ENCODE results near the gene LIME1.
"Not testable (repeated sequence)": the region's sequence is repeated elsewhere in the genome, so short reads cannot be mapped to it uniquely, and the experiment has no call there.

The LIME1 gene

GRCh38 chr20:63771046-63771707 lies 34.7 kb downstream of the LIME1 start:
- no peak for DNase-seq (ENCODE audit: low read depth in 2 of 2, low spot score in 1 of 2)

GRCh38 chr20:63772781-63773518 lies 36.5 kb downstream of the LIME1 start:
- no peak for DNase-seq (ENCODE audit: low read depth in 2 of 2, low spot score in 1 of 2)

- no peak for DNase-seq (ENCODE audit: low read depth in 2 of 2, low spot score in 1 of 2)
Observed at GRCh38 chr20:63773571-63774241, 37.2 kb downstream of the LIME1 start.

GRCh38 chr20:63774306-63774705 lies 37.8 kb downstream of the LIME1 start:
- no peak for DNase-seq (ENCODE audit: low read depth in 2 of 2, low spot score in 1 of 2)

- no peak for DNase-seq (ENCODE audit: low read depth in 2 of 2, low spot score in 1 of 2)
Observed at GRCh38 chr20:63775096-63775978, 38.9 kb downstream of the LIME1 start.

GRCh38 chr20:63776875-63777274 lies 40.4 kb downstream of the LIME1 start:
- not testable (repeated sequence) for DNase-seq (ENCODE audit: low read depth in 2 of 2, low spot score in 1 of 2)

- no peak for DNase-seq (ENCODE audit: low read depth in 2 of 2, low spot score in 1 of 2)
Observed at GRCh38 chr20:63777614-63778013, 41.1 kb downstream of the LIME1 start.

- DNase-seq (ENCODE audit: low read depth in 2 of 2, low spot score in 1 of 2) = no peak
Observed at GRCh38 chr20:63778034-63778752, 41.7 kb downstream of the LIME1 start.

- no peak for DNase-seq (ENCODE audit: low read depth in 2 of 2, low spot score in 1 of 2)
Observed at GRCh38 chr20:63778857-63779256, 42.4 kb downstream of the LIME1 start.

- DNase-seq (ENCODE audit: low read depth in 2 of 2, low spot score in 1 of 2) = no peak
Observed at GRCh38 chr20:63781181-63781580, 44.7 kb downstream of the LIME1 start.

GRCh38 chr20:63782051-63782471 lies 45.6 kb downstream of the LIME1 start:
- no peak for DNase-seq (ENCODE audit: low read depth in 2 of 2, low spot score in 1 of 2)

- DNase-seq (ENCODE audit: low read depth in 2 of 2, low spot score in 1 of 2) = no peak
Observed at GRCh38 chr20:63782521-63782971, 46.1 kb downstream of the LIME1 start.

GRCh38 chr20:63783970-63784369 lies 47.5 kb downstream of the LIME1 start:
- no peak for DNase-seq (ENCODE audit: low read depth in 2 of 2, low spot score in 1 of 2)

- no peak for DNase-seq (ENCODE audit: low read depth in 2 of 2, low spot score in 1 of 2)
Observed at GRCh38 chr20:63785691-63786131, 49.2 kb downstream of the LIME1 start.

- DNase-seq (ENCODE audit: low read depth in 2 of 2, low spot score in 1 of 2) = no peak
Observed at GRCh38 chr20:63787302-63787701, 50.8 kb downstream of the LIME1 start.

- no peak for DNase-seq (ENCODE audit: low read depth in 2 of 2, low spot score in 1 of 2)
Observed at GRCh38 chr20:63787749-63788148, 51.3 kb downstream of the LIME1 start.
